HepG2 (cell line): ENCODE data around the gene KRT79. TPM values are rescaled to one million over a fixed set of nuclear protein-coding genes. Genes with fewer than 3 reads are reported as not detected.

Experiments
- NR2C2 ChIP-seq: sonication (generic); formaldehyde crosslinking; IDR thresholded peaks from 2 replicates; pipeline ENCODE4 v1.4.0; 2020; ENCODE audit warnings: missing genetic modification reagents, mild to moderate bottlenecking, moderate library complexity, borderline replicate concordance
- TOPORS ChIP-seq: sonication (generic); formaldehyde crosslinking; IDR thresholded peaks from 2 replicates; pipeline ENCODE4 v1.8.0; 2023; ENCODE audit warnings: mild to moderate bottlenecking, missing genetic modification reagents
- ZBTB1 ChIP-seq: sonication (generic); formaldehyde crosslinking; IDR thresholded peaks from 2 replicates; pipeline ENCODE4 v1.4.0; 2020; ENCODE audit warnings: missing genetic modification reagents, borderline replicate concordance
- ZNF101 ChIP-seq: sonication (generic); formaldehyde crosslinking; IDR thresholded peaks from 2 replicates; pipeline ENCODE4 v1.4.0; 2020; ENCODE audit warnings: mild to moderate bottlenecking, low read depth, missing genetic modification reagents, borderline replicate concordance
- ZNF383 ChIP-seq: sonication (generic); formaldehyde crosslinking; IDR thresholded peaks from 2 replicates; pipeline ENCODE4 v1.4.0; 2020; ENCODE audit warnings: missing genetic modification reagents, mild to moderate bottlenecking, borderline replicate concordance
- ZNF546 ChIP-seq: sonication (generic); formaldehyde crosslinking; conservative IDR thresholded peaks from 2 replicates; pipeline ENCODE4 v1.8.1; 2023; ENCODE audit warnings: mild to moderate bottlenecking, missing genetic modification reagents
- polyA plus RNA-seq, 8 experiments: library from polyadenylated mRNA; depleted of rRNA in 3 of 8; stranded (reverse) in 7 of 8; unstranded in 1 of 8; fragments of >200 nt; fragmentation: Illumina TruSeq in 4 of 8; extraction: Trizol in 4 of 8; gene quantifications; 2 replicates each; pipeline versions ENCODE4 v1.2.1 to v1.2.3, GENCODE V29; 2011 to 2016; ENCODE audit warnings: low read depth in 4 of 8, missing spikeins in 1 of 8, mixed read lengths in 1 of 8; ENCODE audit not compliant: insufficient read depth in 1 of 8
- total RNA-seq, 5 experiments: library from RNA; depleted of rRNA; stranded (reverse); fragments of >200 nt; fragmentation: Illumina TruSeq; extraction: Trizol; gene quantifications; 2 replicates each; pipeline ENCODE4 v1.2.3, GENCODE V29; 2016; ENCODE audit warnings: low read depth in 1 of 5
- TF ChIP-seq, protein P1 (sequence below): sonication (generic); formaldehyde crosslinking; IDR thresholded peaks from 2 replicates; pipeline ENCODE4 v1.4.0; 2020; ENCODE audit warnings: missing genetic modification reagents
- TF ChIP-seq, protein P2 (sequence below): sonication (generic); formaldehyde crosslinking; IDR thresholded peaks from 2 replicates; pipeline ENCODE4 v1.4.0; 2020; ENCODE audit warnings: missing genetic modification reagents
- TF ChIP-seq, protein P3 (sequence below): sonication (generic); formaldehyde crosslinking; IDR thresholded peaks from 2 replicates; pipeline ENCODE4 v1.8.0; 2022; ENCODE audit warnings: mild to moderate bottlenecking, missing genetic modification reagents, moderate library complexity
- TF ChIP-seq, protein P4 (sequence below): sonication (generic); formaldehyde crosslinking; IDR thresholded peaks from 2 replicates; pipeline ENCODE4 v1.4.0; 2020; ENCODE audit warnings: missing genetic modification reagents
- TF ChIP-seq, protein P5 (sequence below): sonication (generic); formaldehyde crosslinking; IDR thresholded peaks from 2 replicates; pipeline ENCODE4 v1.4.0; 2020; ENCODE audit warnings: mild to moderate bottlenecking, missing genetic modification reagents, borderline replicate concordance
- TF ChIP-seq, protein P6 (sequence below): sonication (generic); formaldehyde crosslinking; conservative IDR thresholded peaks from 2 replicates; pipeline ENCODE4 v1.8.1; 2023; ENCODE audit warnings: missing genetic modification reagents

Gene KRT79
- total and polyA plus RNA-seq, 2 of the 13 experiments (the other 11 are each of a cell fraction or from before 2014, with no cell fraction given) = 0.09 TPM; not detected in 1

DNA sequence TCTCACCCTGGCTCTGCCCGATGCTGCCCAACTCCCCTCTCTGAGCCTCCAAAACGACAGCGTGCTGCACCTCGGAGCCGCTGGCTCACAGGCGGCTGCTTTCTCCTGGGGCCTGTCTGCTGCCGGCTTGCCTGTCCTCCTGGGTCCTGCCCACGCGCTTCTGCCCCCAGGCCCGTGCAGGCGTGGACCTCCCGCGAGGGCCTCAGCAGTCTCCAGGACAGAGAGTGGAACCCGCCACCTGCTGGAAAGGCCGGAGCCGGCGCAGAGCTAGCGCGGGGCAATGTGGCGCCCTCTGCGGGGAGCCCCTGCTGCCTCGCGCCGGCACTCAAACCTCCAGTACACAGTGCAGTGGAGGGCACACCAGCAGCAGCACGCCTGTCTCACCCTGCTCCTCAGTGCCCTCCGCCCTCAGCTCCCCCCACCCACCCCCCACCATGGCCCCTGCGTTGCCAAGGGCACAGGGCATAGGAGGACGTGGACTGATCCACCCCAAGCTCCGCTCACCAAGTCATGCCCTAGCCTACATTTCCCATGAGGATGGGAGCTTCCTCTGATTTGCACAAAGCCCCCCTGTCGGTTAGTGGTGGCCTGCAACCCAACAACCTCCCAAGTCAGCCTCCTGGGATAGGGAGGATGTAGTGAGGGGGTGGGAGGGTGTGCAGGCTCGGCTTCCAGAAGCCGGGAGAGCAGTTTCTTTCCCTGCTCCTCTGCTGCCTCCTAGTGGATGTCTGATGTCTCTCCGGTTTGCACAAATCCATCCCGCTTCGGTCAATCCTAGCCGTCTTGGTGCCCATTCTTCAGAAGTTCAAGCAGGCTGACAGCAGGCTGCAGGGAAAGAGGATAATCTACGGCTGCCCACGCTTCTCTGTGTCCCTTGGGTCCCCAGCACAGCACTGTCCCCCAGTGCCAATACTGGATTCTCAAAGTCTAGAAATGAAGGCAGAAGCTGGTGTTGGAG, 45.6 kb upstream of the KRT79 start (continued):
- TF ChIP-seq, protein P1, sequence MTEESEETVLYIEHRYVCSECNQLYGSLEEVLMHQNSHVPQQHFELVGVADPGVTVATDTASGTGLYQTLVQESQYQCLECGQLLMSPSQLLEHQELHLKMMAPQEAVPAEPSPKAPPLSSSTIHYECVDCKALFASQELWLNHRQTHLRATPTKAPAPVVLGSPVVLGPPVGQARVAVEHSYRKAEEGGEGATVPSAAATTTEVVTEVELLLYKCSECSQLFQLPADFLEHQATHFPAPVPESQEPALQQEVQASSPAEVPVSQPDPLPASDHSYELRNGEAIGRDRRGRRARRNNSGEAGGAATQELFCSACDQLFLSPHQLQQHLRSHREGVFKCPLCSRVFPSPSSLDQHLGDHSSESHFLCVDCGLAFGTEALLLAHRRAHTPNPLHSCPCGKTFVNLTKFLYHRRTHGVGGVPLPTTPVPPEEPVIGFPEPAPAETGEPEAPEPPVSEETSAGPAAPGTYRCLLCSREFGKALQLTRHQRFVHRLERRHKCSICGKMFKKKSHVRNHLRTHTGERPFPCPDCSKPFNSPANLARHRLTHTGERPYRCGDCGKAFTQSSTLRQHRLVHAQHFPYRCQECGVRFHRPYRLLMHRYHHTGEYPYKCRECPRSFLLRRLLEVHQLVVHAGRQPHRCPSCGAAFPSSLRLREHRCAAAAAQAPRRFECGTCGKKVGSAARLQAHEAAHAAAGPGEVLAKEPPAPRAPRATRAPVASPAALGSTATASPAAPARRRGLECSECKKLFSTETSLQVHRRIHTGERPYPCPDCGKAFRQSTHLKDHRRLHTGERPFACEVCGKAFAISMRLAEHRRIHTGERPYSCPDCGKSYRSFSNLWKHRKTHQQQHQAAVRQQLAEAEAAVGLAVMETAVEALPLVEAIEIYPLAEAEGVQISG (CRISPR knock-in tag) = peak; percentile 68
- TF ChIP-seq ZNF383 (CRISPR knock-in tag) (no peak), ZNF101 (CRISPR knock-in tag) (no peak), ZBTB1 (CRISPR knock-in tag) (no peak), TOPORS (no peak), NR2C2 (CRISPR knock-in tag) (0 out of 2 replicates have a peak, but pooled peaks have one; percentile 22), ZNF546 (CRISPR knock-in tag) (no peak)
- TF ChIP-seq, protein P2, sequence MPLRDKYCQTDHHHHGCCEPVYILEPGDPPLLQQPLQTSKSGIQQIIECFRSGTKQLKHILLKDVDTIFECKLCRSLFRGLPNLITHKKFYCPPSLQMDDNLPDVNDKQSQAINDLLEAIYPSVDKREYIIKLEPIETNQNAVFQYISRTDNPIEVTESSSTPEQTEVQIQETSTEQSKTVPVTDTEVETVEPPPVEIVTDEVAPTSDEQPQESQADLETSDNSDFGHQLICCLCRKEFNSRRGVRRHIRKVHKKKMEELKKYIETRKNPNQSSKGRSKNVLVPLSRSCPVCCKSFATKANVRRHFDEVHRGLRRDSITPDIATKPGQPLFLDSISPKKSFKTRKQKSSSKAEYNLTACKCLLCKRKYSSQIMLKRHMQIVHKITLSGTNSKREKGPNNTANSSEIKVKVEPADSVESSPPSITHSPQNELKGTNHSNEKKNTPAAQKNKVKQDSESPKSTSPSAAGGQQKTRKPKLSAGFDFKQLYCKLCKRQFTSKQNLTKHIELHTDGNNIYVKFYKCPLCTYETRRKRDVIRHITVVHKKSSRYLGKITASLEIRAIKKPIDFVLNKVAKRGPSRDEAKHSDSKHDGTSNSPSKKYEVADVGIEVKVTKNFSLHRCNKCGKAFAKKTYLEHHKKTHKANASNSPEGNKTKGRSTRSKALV (CRISPR knock-in tag) = peak; percentile 66; the same call in 1 of the 2 replicates
- TF ChIP-seq, protein P3, sequence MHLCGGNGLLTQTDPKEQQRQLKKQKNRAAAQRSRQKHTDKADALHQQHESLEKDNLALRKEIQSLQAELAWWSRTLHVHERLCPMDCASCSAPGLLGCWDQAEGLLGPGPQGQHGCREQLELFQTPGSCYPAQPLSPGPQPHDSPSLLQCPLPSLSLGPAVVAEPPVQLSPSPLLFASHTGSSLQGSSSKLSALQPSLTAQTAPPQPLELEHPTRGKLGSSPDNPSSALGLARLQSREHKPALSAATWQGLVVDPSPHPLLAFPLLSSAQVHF = no peak
- TF ChIP-seq, protein P4, sequence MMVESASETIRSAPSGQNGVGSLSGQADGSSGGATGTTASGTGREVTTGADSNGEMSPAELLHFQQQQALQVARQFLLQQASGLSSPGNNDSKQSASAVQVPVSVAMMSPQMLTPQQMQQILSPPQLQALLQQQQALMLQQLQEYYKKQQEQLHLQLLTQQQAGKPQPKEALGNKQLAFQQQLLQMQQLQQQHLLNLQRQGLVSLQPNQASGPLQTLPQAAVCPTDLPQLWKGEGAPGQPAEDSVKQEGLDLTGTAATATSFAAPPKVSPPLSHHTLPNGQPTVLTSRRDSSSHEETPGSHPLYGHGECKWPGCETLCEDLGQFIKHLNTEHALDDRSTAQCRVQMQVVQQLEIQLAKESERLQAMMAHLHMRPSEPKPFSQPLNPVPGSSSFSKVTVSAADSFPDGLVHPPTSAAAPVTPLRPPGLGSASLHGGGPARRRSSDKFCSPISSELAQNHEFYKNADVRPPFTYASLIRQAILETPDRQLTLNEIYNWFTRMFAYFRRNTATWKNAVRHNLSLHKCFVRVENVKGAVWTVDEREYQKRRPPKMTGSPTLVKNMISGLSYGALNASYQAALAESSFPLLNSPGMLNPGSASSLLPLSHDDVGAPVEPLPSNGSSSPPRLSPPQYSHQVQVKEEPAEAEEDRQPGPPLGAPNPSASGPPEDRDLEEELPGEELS (CRISPR knock-in tag) = no peak
- TF ChIP-seq, protein P5, sequence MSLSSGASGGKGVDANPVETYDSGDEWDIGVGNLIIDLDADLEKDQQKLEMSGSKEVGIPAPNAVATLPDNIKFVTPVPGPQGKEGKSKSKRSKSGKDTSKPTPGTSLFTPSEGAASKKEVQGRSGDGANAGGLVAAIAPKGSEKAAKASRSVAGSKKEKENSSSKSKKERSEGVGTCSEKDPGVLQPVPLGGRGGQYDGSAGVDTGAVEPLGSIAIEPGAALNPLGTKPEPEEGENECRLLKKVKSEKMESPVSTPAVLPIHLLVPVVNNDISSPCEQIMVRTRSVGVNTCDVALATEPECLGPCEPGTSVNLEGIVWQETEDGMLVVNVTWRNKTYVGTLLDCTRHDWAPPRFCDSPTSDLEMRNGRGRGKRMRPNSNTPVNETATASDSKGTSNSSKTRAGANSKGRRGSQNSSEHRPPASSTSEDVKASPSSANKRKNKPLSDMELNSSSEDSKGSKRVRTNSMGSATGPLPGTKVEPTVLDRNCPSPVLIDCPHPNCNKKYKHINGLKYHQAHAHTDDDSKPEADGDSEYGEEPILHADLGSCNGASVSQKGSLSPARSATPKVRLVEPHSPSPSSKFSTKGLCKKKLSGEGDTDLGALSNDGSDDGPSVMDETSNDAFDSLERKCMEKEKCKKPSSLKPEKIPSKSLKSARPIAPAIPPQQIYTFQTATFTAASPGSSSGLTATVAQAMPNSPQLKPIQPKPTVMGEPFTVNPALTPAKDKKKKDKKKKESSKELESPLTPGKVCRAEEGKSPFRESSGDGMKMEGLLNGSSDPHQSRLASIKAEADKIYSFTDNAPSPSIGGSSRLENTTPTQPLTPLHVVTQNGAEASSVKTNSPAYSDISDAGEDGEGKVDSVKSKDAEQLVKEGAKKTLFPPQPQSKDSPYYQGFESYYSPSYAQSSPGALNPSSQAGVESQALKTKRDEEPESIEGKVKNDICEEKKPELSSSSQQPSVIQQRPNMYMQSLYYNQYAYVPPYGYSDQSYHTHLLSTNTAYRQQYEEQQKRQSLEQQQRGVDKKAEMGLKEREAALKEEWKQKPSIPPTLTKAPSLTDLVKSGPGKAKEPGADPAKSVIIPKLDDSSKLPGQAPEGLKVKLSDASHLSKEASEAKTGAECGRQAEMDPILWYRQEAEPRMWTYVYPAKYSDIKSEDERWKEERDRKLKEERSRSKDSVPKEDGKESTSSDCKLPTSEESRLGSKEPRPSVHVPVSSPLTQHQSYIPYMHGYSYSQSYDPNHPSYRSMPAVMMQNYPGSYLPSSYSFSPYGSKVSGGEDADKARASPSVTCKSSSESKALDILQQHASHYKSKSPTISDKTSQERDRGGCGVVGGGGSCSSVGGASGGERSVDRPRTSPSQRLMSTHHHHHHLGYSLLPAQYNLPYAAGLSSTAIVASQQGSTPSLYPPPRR (CRISPR knock-in tag) = 0 out of 2 replicates have a peak, but pooled peaks have one; percentile 41
- TF ChIP-seq, protein P6, sequence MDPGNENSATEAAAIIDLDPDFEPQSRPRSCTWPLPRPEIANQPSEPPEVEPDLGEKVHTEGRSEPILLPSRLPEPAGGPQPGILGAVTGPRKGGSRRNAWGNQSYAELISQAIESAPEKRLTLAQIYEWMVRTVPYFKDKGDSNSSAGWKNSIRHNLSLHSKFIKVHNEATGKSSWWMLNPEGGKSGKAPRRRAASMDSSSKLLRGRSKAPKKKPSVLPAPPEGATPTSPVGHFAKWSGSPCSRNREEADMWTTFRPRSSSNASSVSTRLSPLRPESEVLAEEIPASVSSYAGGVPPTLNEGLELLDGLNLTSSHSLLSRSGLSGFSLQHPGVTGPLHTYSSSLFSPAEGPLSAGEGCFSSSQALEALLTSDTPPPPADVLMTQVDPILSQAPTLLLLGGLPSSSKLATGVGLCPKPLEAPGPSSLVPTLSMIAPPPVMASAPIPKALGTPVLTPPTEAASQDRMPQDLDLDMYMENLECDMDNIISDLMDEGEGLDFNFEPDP = no peak
